A549 (cell line): ENCODE measurements around the gene ACAN.
A peak's percentile ranks its signal among the peaks of the same experiment; 100 is the strongest.

ENCODE experiments used
- CBX2 ChIP-seq: fragments of 200-600 bp; sonication (generic); IDR thresholded peaks from 2 replicates; pipeline ENCODE4 v1.6.1; 2016; ENCODE audit warnings: low read depth, mild to moderate bottlenecking, borderline replicate concordance
- EHMT2 ChIP-seq: fragments of 200-600 bp; sonication (generic); IDR thresholded peaks from 2 replicates; pipeline ENCODE4 v1.6.1; 2016; ENCODE audit warnings: antibody characterized with exemption, low read depth, mild to moderate bottlenecking, moderate library complexity
- FOSB ChIP-seq: fragments of 250-450 bp; sonication (Bioruptor Pico); IDR thresholded peaks from 2 replicates; pipeline ENCODE4 v1.5.0; 2020; ENCODE audit warnings: mild to moderate bottlenecking, moderate library complexity
- MAZ ChIP-seq: fragments of 150-350 bp; IDR thresholded peaks from 2 replicates; pipeline ENCODE4 v1.6.1; 2014; ENCODE audit warnings: antibody characterized with exemption, low read depth, low read length, borderline replicate concordance
- POLR2A ChIP-seq: IDR thresholded peaks from 2 replicates; pipeline ENCODE4 v1.6.1; 2012; ENCODE audit warnings: mild to moderate bottlenecking, low read length
- TF ChIP-seq, protein P1 (sequence below): fragments of 200-600 bp; sonication (generic); IDR thresholded peaks from 2 replicates; pipeline ENCODE4 v1.6.1; 2016; ENCODE audit warnings: antibody characterized with exemption, mild to moderate bottlenecking, moderate library complexity
- TF ChIP-seq, protein P2 (sequence below): fragments of 250-450 bp; sonication (Bioruptor Pico); IDR thresholded peaks from 2 replicates; pipeline ENCODE4 v1.5.0; 2021; ENCODE audit warnings: mild to moderate bottlenecking, moderate library complexity, borderline replicate concordance
- TF ChIP-seq, protein P3 (sequence below): fragments of >200 bp; sonication (Bioruptor Twin); formaldehyde crosslinking; IDR thresholded peaks from 3 replicates; pipeline ENCODE4 v1.5.1; 2016

DNA sequence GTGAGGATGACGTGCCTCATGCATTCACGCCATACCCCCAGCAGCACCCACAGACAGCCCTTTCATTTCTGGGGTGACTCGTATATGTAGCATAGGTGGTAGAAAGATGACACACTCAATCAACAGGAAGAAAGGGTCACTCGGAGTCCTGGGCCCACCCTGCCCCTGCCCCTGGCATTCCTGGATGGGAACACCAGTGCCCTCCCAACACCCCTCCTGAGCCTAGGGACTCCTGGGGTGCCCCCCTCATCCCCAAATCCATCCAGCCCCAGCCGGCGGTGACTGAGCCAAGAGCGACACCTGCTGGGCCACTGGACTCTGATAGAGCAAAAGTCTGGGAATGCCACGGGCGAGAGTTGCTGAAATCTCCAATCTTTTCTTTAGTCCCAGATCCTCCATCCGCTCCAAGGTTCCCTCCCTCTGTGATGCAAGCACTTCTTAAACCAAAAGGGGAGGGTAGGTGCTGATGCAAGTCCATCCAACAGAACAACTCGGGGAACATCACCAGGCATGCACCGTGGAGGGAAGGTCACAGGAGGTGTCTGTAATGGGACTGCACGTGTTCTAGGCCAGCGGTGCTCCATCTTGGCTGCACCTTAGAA, 31.1 kb downstream of the ACAN start:
- TF ChIP-seq, protein P1, sequence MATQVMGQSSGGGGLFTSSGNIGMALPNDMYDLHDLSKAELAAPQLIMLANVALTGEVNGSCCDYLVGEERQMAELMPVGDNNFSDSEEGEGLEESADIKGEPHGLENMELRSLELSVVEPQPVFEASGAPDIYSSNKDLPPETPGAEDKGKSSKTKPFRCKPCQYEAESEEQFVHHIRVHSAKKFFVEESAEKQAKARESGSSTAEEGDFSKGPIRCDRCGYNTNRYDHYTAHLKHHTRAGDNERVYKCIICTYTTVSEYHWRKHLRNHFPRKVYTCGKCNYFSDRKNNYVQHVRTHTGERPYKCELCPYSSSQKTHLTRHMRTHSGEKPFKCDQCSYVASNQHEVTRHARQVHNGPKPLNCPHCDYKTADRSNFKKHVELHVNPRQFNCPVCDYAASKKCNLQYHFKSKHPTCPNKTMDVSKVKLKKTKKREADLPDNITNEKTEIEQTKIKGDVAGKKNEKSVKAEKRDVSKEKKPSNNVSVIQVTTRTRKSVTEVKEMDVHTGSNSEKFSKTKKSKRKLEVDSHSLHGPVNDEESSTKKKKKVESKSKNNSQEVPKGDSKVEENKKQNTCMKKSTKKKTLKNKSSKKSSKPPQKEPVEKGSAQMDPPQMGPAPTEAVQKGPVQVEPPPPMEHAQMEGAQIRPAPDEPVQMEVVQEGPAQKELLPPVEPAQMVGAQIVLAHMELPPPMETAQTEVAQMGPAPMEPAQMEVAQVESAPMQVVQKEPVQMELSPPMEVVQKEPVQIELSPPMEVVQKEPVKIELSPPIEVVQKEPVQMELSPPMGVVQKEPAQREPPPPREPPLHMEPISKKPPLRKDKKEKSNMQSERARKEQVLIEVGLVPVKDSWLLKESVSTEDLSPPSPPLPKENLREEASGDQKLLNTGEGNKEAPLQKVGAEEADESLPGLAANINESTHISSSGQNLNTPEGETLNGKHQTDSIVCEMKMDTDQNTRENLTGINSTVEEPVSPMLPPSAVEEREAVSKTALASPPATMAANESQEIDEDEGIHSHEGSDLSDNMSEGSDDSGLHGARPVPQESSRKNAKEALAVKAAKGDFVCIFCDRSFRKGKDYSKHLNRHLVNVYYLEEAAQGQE, result no peak
- TF ChIP-seq, protein P2, sequence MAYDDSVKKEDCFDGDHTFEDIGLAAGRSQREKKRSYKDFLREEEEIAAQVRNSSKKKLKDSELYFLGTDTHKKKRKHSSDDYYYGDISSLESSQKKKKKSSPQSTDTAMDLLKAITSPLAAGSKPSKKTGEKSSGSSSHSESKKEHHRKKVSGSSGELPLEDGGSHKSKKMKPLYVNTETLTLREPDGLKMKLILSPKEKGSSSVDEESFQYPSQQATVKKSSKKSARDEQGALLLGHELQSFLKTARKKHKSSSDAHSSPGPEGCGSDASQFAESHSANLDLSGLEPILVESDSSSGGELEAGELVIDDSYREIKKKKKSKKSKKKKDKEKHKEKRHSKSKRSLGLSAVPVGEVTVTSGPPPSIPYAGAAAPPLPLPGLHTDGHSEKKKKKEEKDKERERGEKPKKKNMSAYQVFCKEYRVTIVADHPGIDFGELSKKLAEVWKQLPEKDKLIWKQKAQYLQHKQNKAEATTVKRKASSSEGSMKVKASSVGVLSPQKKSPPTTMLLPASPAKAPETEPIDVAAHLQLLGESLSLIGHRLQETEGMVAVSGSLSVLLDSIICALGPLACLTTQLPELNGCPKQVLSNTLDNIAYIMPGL (CRISPR knock-in tag), result no peak
- TF ChIP-seq, protein P3, sequence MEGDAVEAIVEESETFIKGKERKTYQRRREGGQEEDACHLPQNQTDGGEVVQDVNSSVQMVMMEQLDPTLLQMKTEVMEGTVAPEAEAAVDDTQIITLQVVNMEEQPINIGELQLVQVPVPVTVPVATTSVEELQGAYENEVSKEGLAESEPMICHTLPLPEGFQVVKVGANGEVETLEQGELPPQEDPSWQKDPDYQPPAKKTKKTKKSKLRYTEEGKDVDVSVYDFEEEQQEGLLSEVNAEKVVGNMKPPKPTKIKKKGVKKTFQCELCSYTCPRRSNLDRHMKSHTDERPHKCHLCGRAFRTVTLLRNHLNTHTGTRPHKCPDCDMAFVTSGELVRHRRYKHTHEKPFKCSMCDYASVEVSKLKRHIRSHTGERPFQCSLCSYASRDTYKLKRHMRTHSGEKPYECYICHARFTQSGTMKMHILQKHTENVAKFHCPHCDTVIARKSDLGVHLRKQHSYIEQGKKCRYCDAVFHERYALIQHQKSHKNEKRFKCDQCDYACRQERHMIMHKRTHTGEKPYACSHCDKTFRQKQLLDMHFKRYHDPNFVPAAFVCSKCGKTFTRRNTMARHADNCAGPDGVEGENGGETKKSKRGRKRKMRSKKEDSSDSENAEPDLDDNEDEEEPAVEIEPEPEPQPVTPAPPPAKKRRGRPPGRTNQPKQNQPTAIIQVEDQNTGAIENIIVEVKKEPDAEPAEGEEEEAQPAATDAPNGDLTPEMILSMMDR, result peak; percentile 84
- TF ChIP-seq EHMT2 (no peak), CBX2 (no peak), POLR2A (no peak), MAZ (no peak), FOSB (CRISPR knock-in tag) (no peak)
